Mucosa of descending colon (tissue), 3 donors: ENCODE results near the gene FNTB. TPM values are rescaled to one million over a fixed set of nuclear protein-coding genes. Genes with fewer than 3 reads are reported as not detected.

Source experiments
- ATAC-seq: fragments of 200-7000 bp; cut with Tn5 transposase; one replicate; pipeline ENCODE4 v1.9.1; 2020; ENCODE audit warnings: mild to moderate bottlenecking, moderate library complexity
- DNase-seq, 3 donors: peaks; one replicate each; pipeline ENCODE4 v3.0.0-alpha.2; 2020
- H3K36me3 ChIP-seq: fragments of 200-600 bp; one replicate; pipeline ENCODE4 v1.8.0; 2021; ENCODE audit warnings: low read depth, mild to moderate bottlenecking
- H3K4me1 ChIP-seq: fragments of 200-600 bp; one replicate; pipeline ENCODE4 v1.8.0; 2021; ENCODE audit warnings: low read depth, mild to moderate bottlenecking
- H3K4me3 ChIP-seq: fragments of 200-600 bp; one replicate; pipeline ENCODE4 v1.8.0; 2021; ENCODE audit warnings: mild to moderate bottlenecking
- H3K9me3 ChIP-seq: fragments of 200-600 bp; one replicate; pipeline ENCODE4 v1.8.0; 2021; ENCODE audit warnings: mild to moderate bottlenecking
- CTCF ChIP-seq: fragments of 200-600 bp; IDR thresholded peaks from one replicate; pipeline ENCODE4 v1.8.0; 2022; ENCODE audit warnings: antibody characterized with exemption, mild to moderate bottlenecking
- intact Hi-C, 2 donors: fragments of 100-400 bp; cut with DNase I in 1 of 2; cut with micrococcal nuclease in 1 of 2; formaldehyde crosslinking; loops; one replicate each; pipeline versions ENCODE4 v1.11.0 to v1.11.1; 2022; cut with DNase I, micrococcal nuclease
- total RNA-seq, 3 donors: library from RNA; stranded (reverse); fragmentation: NEBNext Ultra II Directional in 2 of 3; extraction: Animal tissue kit (Norgen Biotek cat#: 25700) in 2 of 3; gene quantifications; one replicate each; pipeline versions ENCODE4 v1.2.1 to v1.2.4, GENCODE V29; 2021 to 2023
- donor health status: DM: no; HTN: no; CAD: no; lungs with moderate emphysema.
- donor health status: DM: no; HTN: no; CAD: no.
- donor health status: DM: no; HTN: yes; CAD: no.

Gene FNTB
- total RNA-seq, 3 donors from 2014 or later = 14.5 to 18.3 (median 14.5) TPM

GRCh38 chr14:65095633-65096205, 109.0 kb downstream of the FNTB start:
- ATAC-seq (peak; percentile 74), DNase-seq (peak in 1 of 3 donors; percentile 81)
- Histone ChIP-seq H3K4me3 (no peak overlapping the region), H3K4me1 (peaks cover 32% of the 10 kb centered on the region), H3K36me3 (no peaks in the 10 kb centered on the region), H3K9me3 (no peaks in the 10 kb centered on the region)
- no peak for TF ChIP-seq CTCF
- intact Hi-C loops = no loop called here

GRCh38 chr14:65096323-65097089, 109.8 kb downstream of the FNTB start:
- intact Hi-C loops = no loop called here
- DNase-seq (no peak), ATAC-seq (no peak)
- Histone ChIP-seq H3K36me3 (no peaks in the 10 kb centered on the region), H3K4me3 (no peak overlapping the region), H3K9me3 (no peaks in the 10 kb centered on the region), H3K4me1 (peaks cover 35% of the 10 kb centered on the region)
- no peak for TF ChIP-seq CTCF

GRCh38 chr14:65098586-65098985, 111.9 kb downstream of the FNTB start:
- Histone ChIP-seq H3K4me3 (no peak overlapping the region), H3K4me1 (peaks cover 33% of the 10 kb centered on the region), H3K36me3 (no peaks in the 10 kb centered on the region), H3K9me3 (no peaks in the 10 kb centered on the region)
- no peak for DNase-seq
- ATAC-seq = no peak
- TF ChIP-seq CTCF = no peak
- intact Hi-C loops = no loop called here

GRCh38 chr14:65100922-65101541, 114.3 kb downstream of the FNTB start:
- peak overlapping the region; percentile 91 for H3K4me3 ChIP-seq
- DNase-seq (no peak), ATAC-seq (no peak)
- H3K4me1 ChIP-seq = peaks cover 22% of the 10 kb centered on the region
- TF ChIP-seq CTCF = no peak
- no peaks in the 10 kb centered on the region for H3K9me3 ChIP-seq
- intact Hi-C loops = no loop called here
- H3K36me3 ChIP-seq = no peaks in the 10 kb centered on the region

- no peaks in the 10 kb centered on the region for H3K9me3 ChIP-seq
- H3K36me3 ChIP-seq = no peaks in the 10 kb centered on the region
- TF ChIP-seq CTCF = no peak
- intact Hi-C loops = no loop called here
- peak; percentile 47 to 80 (median 69) for DNase-seq
- H3K4me3 ChIP-seq = peak overlapping the region; percentile 91
- ATAC-seq = peak; percentile 3
- peaks cover 14% of the 10 kb centered on the region for H3K4me1 ChIP-seq
Observed at GRCh38 chr14:65101631-65102440, 115.1 kb downstream of the FNTB start.
